Measurements from ENCODE around the gene RPL13.

GRCh38 chr16:89537549-89537925, 22.9 kb upstream of the RPL13 start:
- no peak for TF ChIP-seq CTCF (IDR thresholded peaks at IDR 0.05)
- no peak for TF ChIP-seq POLR2A (IDR thresholded peaks at IDR 0.05)

Data from thyroid gland (tissue), 4 donors.